ENCODE data around the gene AK8. TPM values are rescaled to one million over a fixed set of nuclear protein-coding genes. Genes with fewer than 3 reads are reported as not detected.

The AK8 gene
- total RNA-seq, 6 donors from 2014 or later = 0.44 to 8.4 (median 3.6) TPM

DNA sequence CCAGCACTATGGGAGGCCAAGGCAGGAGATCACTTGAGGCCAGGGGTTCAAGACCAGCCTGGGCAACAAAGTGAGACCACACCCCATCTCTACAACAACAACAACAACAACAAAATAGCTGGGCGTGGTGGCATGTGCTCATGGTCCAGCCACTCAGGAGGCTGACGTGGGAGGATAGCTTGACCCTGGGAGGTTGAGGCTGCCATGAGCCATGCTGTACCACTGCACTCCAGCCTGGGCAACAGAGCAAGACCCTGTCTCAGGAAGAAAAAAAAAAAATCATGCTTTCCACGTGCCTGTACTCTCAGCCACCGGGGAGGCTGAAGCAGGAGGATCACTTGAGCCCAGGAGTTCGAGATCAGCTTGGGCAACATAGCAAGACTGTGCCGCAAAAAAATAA lies 36.8 kb upstream of the AK8 start:
- 94% methylated on average over 6 of the region's 6 CpGs for WGBS, 2 donors
- ATAC-seq (ENCODE audit: low FRiP score in 2 of 2) = no peak
- Histone ChIP-seq H3K27ac (no peak overlapping the region), H3K4me1 (no peaks in the 10 kb centered on the region), H3K27me3 (no peaks in the 10 kb centered on the region), H3K4me3 (no peak overlapping the region), H3K36me3 (peaks cover 20 to 86% (median 57%) of the 10 kb centered on the region in 4 donors), H3K9me3 (no peaks in the 10 kb centered on the region)
- TF ChIP-seq POLR2AphosphoS5 (IDR thresholded peaks at IDR 0.05) (no peak), EP300 (IDR thresholded peaks at IDR 0.05) (no peak), POLR2A (IDR thresholded peaks at IDR 0.05) (no peak), CTCF (IDR thresholded peaks at IDR 0.05) (no peak)
- DNase-seq = no peak

DNA sequence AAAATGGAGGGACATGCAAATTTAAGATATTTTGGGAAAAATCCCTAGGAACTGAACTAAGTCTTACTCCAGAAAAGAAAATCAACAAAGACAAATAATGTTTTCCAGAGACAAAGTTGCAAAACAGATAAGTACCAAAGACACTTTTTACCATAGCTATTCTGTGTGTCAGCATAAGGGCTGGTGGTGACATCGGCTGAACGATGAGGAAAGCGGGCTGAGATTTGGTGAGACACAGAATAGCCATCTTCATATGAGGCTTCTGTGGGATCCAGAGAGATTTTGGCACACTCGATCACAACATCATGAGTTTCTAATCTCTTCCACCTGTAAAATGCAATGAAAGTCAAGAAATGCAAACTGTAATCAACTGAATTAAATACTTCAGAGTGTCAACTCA lies 34.0 kb upstream of the AK8 start:
- DNase-seq = no peak
- ATAC-seq (ENCODE audit: low FRiP score in 2 of 2) = no peak
- 90 to 95% methylated on average over 4 of the region's 4 CpGs for WGBS, 2 donors
- no peaks in the 10 kb centered on the region for H3K27me3 ChIP-seq
- H3K36me3 ChIP-seq = peaks cover 26 to 75% (median 46%) of the 10 kb centered on the region in 4 donors
- H3K27ac ChIP-seq = no peak overlapping the region
- no peak for TF ChIP-seq POLR2AphosphoS5 (IDR thresholded peaks at IDR 0.05)
- TF ChIP-seq CTCF (IDR thresholded peaks at IDR 0.05) = no peak
- no peak for TF ChIP-seq EP300 (IDR thresholded peaks at IDR 0.05)
- no peak for TF ChIP-seq POLR2A (IDR thresholded peaks at IDR 0.05)
- no peaks in the 10 kb centered on the region for H3K4me1 ChIP-seq
- H3K9me3 ChIP-seq = no peaks in the 10 kb centered on the region
- no peak overlapping the region for H3K4me3 ChIP-seq

DNA sequence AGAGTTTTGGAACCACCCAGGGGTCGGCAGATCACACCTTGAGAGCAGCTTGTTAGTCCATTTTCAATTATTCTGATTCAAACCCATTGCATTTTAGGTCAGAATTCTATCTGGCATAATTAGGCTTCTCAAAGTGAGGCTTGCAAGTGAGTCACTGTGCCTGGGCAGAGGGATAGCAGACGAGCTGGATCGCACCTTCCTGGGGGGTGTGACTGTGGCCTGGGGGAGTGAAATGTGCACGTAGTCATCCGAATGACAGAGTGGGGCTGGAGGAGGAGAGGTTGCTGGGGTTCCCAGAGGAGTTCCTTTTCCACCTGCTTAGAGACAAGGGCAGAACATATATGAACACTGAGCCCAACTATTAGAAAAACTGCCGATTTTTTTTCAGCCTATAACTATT lies 32.3 kb upstream of the AK8 start:
- no peak for ATAC-seq (ENCODE audit: low FRiP score in 2 of 2)
- TF ChIP-seq CTCF (IDR thresholded peaks at IDR 0.05) = no peak
- Histone ChIP-seq H3K4me3 (no peak overlapping the region), H3K36me3 (peaks cover 26 to 71% (median 55%) of the 10 kb centered on the region in 4 donors), H3K27ac (no peak overlapping the region), H3K4me1 (no peaks in the 10 kb centered on the region), H3K27me3 (no peaks in the 10 kb centered on the region), H3K9me3 (no peaks in the 10 kb centered on the region)
- DNase-seq = no peak
- 88 to 99% methylated on average over 6 of the region's 6 CpGs for WGBS, 2 donors

GRCh38 chr9:132909311-132909710 lies 31.2 kb upstream of the AK8 start:
- DNase-seq = no peak
- no peaks in the 10 kb centered on the region for H3K27me3 ChIP-seq
- WGBS, 2 donors = 85 to 89% methylated on average over 2 of the region's 2 CpGs
- no peaks in the 10 kb centered on the region for H3K4me1 ChIP-seq
- H3K36me3 ChIP-seq = peaks cover 23 to 71% (median 56%) of the 10 kb centered on the region in 4 donors
- no peak for ATAC-seq (ENCODE audit: low FRiP score in 2 of 2)
- no peak overlapping the region for H3K4me3 ChIP-seq
- H3K27ac ChIP-seq = no peak overlapping the region
- TF ChIP-seq CTCF (IDR thresholded peaks at IDR 0.05) (no peak), EP300 (IDR thresholded peaks at IDR 0.05) (no peak), POLR2AphosphoS5 (IDR thresholded peaks at IDR 0.05) (no peak), POLR2A (IDR thresholded peaks at IDR 0.05) (no peak)
- H3K9me3 ChIP-seq = no peaks in the 10 kb centered on the region

DNA sequence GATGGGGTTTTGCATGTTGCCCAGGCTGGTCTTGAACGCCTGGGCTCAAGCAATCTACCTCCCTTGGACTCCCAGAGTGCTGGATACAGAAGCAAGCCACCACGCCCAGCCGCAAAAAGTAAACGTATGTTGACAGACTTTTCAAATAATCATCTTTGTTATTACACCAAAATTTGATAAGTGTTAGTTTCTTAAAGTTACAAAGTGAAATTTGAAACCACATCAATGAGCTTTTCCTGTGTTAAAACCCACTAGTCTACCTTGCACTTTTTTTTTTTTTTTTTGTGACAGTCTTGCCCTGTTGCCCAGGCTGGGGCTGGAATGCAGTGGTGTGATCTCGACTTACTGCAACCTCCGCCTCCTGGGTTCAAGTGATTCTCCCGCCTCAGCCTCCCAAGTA lies 30.6 kb upstream of the AK8 start:
- Histone ChIP-seq H3K4me1 (no peaks in the 10 kb centered on the region), H3K27ac (no peak overlapping the region), H3K4me3 (no peak overlapping the region), H3K36me3 (peaks cover 23 to 73% (median 60%) of the 10 kb centered on the region in 4 donors), H3K9me3 (no peaks in the 10 kb centered on the region), H3K27me3 (no peaks in the 10 kb centered on the region)
- DNase-seq (no peak), ATAC-seq (ENCODE audit: low FRiP score in 2 of 2) (no peak)
- 77 to 82% methylated on average over 7 of the region's 7 CpGs for WGBS, 2 donors
- TF ChIP-seq POLR2AphosphoS5 (IDR thresholded peaks at IDR 0.05) (no peak), CTCF (IDR thresholded peaks at IDR 0.05) (no peak), POLR2A (IDR thresholded peaks at IDR 0.05) (no peak), EP300 (IDR thresholded peaks at IDR 0.05) (no peak)
